Loucy (cell line): ENCODE measurements around the gene GNB1L.

ENCODE experiments used
- CTCF ChIP-seq: fragments of 200-600 bp; sonication (generic); conservative IDR thresholded peaks from 2 replicates; pipeline ENCODE4 v1.5.1; 2014; ENCODE audit warnings: mild to moderate bottlenecking, antibody characterized with exemption, low read length
- EZH2phosphoT487 ChIP-seq: fragments of 200-600 bp; IDR thresholded peaks from 2 replicates; pipeline ENCODE4 v1.6.1; 2018; ENCODE audit warnings: antibody characterized with exemption, mild to moderate bottlenecking, moderate library complexity, borderline replicate concordance

DNA sequence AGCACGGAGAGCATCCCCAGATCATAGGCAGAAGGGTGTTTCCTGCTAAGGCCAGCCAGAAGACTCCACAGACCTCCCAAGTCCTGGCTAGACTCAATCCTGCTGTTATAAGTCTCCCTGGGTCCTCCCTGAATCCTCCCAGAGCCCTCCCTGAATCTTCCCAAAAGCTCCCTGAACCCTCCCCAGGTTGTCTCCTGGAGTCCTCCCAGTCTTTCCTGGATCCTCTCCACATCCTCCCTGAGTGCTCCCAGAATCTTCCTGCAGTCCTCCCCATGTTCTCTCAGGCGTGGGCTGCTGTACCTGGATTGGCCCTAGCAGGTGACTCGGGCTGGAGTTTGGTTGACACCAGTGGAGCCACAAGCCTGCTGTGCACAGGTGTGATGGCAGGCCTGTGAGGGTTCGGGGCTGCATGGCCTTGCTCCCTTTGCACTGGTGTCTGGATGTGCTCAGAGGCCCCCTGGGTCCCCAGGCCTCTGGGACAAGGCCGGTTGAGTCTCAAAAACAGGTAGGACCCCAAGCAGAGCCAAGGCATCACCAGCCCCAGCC, 119.8 kb downstream of the GNB1L start:
- TF ChIP-seq CTCF (no peak), EZH2phosphoT487 (no peak)
